ENCODE results near the gene DNAJC1. TPM values are rescaled to one million over a fixed set of nuclear protein-coding genes. Genes with fewer than 3 reads are reported as not detected.
"Not testable (repeated sequence)": the region's sequence is repeated elsewhere in the genome, so short reads cannot be mapped to it uniquely, and the experiment has no call there.

DNAJC1 gene
- total RNA-seq, 2 donors from 2014 or later: 16.1 to 20.8 TPM

- ATAC-seq; intact Hi-C loops (cut with DNase I); DNase-seq: not testable (repeated sequence)
Observed at GRCh38 chr10:21818416-21818815, 185.1 kb downstream of the DNAJC1 start.

GRCh38 chr10:21814866-21815265, 188.7 kb downstream of the DNAJC1 start:
- intact Hi-C loops (cut with DNase I): no loop called here
- DNase-seq (no peak), ATAC-seq (no peak)

DNA sequence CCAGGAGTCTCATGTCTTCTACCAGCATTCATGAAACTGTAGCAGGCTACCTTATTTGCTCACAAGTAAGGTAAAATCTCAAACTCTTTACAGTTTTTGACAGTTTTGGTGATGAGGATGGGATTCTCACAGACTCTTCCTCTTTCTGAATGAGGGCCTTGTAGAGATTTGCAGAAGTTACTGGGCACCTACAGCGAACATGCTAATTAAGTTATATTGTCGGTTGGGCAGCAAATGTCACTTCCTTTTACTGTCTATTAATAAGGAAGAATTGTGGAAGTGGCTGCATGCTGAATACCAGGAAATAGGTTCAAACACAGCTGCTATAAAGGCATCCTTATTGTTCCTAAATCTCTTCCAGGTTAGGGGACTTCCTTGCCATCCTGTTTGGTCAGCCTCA, 189.6 kb downstream of the DNAJC1 start:
- ATAC-seq: no peak
- intact Hi-C loops (cut with DNase I): no loop called here

DNA sequence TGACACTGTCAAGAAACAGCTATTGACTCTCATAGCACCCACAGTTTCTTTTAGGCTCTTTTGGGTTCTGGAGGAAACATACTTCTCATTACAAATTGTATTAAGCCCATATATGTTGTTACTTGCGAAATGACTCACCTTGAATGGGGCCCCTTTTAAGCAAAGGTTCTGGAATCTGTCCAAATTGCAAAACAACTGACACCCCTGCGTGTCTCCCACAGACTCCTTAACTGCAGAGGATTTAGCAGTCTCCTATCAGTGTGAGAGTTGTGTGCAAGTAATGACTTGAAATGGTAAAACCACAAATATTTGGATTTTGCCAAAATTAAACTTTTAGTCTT, 192.3 kb downstream of the DNAJC1 start:
- ATAC-seq: no peak
- no peak for DNase-seq
- intact Hi-C loops (cut with DNase I): no loop called here

More for the DNA sequence above, 189.6 kb downstream of the DNAJC1 start:
- no peak for DNase-seq

DNA sequence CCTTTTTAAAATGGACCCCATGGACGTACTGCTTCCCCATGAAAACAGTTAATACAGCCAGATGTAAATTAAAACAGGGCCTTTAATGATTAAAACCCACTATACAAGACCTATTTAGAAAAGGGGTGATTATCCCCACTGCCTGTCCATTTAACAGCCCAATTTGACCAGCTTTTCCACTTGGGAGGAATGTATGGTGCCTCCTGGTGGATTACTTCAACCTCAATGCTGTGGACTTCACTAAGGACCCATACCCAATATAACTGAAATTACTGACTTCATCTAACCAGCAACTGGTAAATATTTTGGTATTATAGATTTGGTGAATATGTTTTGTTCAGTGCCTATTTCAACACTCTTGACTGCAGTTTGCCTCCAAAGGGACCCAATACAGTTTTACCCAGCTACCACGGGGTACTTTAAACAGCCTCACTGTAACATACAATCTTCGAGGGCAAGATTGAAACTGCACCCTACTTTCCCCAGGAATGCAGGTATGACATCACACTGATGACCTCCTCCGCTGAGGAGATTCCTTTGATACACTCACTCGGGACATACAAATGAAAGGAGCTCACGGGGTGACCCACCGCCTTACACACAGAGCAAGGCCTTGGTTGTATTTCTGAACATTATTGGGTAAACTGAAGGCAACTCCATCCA, 192.8 kb downstream of the DNAJC1 start:
- ATAC-seq (no peak), DNase-seq (no peak)
- intact Hi-C loops (cut with DNase I): no loop called here

- ATAC-seq (no peak), DNase-seq (no peak)
- intact Hi-C loops (cut with DNase I): no loop called here
Observed at GRCh38 chr10:21808550-21808949, 195.0 kb downstream of the DNAJC1 start.

DNA sequence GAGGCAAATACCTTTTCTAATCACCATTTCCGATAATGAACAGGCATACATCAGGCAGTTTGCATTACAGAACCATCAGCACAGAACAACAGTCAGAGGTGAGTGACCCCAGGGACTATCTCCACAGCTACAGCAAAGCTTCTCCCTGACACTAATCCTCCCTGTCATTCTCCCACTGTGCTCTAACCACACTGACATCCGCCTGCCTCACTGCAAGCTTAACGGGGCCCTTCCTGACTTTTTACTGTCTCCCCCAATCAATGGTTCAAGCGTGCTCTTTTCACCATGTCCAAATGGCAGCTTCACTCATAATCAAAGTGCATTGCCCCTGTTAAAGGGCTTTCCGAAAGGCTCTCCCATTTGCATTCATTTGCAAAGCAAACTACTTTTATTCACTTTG, 196.3 kb downstream of the DNAJC1 start:
- intact Hi-C loops (cut with DNase I): no loop called here
- ATAC-seq (no peak), DNase-seq (no peak)

DNA sequence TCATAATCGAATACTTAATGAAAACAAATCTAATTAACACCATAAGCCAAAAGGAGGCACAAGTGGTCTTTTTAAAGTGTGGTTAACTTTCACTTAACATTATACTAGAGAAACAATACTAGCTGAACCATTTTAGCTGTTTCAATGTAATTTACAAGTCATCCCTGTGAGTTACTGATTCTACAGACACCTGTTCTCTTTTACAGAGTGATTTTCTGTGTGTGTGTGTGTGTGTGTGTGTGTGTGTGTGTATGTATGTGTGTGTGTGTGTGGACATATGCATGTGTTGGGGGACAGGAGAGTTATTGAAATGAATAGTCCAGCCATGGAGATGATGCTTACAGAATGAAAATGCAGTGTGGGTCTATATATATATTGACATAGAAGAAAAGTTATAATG, 200.2 kb downstream of the DNAJC1 start:
- DNase-seq: no peak
- intact Hi-C loops (cut with DNase I): no loop called here
- ATAC-seq: no peak

DNA sequence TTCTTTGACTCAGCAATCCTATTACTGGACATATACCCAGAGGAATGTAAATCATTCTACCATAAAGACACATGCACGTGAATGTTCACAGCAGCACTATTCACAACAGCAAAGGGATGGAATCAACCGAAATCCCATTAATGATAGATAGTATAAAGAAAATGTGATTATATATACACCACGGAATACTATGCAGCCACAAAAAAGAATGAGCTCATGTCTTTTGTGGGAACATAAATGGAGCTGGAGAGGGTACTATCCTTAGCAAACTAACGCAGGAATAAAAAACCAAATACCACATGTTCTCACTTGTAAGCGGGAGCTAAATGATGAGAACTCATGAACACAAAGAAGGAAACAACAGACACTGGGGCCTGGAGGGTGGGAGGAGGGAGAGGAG, 201.9 kb downstream of the DNAJC1 start:
- intact Hi-C loops (cut with DNase I): no loop called here
- ATAC-seq (no peak), DNase-seq (no peak)

GRCh38 chr10:21797984-21798765, 205.4 kb downstream of the DNAJC1 start:
- intact Hi-C loops (cut with DNase I): no loop called here
- DNase-seq (no peak), ATAC-seq (no peak)

DNA sequence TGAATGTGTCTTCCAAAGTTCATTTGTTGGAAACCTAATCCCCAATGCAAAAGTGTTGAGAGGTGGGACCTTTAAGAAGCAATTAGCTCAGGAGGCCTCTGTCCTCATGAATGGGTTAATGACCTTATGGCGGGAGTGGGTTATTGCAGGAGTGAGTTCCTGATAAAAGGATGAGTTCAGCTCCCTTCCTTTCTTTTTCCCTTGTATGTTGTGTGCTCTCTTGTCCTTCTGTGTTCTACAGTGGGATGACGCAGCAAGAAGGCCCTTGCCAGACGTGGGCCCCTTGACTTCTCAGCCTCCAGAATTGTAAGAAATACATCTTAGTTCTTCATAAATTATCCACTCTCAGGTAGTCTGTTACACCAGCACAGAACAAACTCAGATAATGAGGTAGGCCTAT, 206.0 kb downstream of the DNAJC1 start:
- ATAC-seq (no peak), DNase-seq (no peak)
- intact Hi-C loops (cut with DNase I): no loop called here

DNA sequence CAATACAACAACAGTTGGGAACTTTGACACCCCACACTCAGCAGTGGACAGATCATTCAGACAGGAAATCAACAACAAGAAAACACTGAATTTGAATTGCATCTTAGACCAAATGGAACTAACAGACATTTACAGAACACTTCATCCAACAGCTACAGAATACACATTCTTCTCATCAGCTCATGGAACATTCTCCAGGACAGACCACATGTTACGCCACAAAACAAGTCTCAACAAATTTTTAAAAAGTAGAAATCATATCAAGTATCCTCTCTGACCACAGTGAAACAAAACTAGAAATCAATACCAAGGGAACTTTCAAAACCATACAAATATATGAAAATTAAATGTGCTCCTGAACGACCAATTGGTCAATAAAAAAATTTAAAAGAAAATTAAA, 212.3 kb downstream of the DNAJC1 start:
- intact Hi-C loops (cut with DNase I): no loop called here
- no peak for DNase-seq
- ATAC-seq: no peak

DNA sequence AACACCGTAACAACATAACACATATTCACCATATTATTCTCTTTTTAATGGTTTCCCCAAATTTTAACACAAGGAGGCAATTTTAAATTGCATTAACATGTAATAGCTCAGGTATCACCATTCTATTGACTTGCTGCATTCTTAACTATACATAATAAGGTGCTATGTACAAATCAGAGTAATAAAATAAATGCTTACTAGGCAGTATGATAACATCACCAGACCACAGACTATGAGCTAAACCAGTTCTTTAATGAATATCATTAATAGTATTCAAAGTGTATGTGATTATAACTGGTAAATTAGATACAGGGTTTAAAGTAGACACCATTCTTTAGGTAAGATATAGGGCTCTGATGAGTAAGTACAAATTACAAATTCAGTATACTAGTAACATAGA, 226.6 kb downstream of the DNAJC1 start:
- DNase-seq (no peak), ATAC-seq (no peak)
- intact Hi-C loops (cut with DNase I): no loop called here

GRCh38 chr10:21771219-21771618, 232.3 kb downstream of the DNAJC1 start:
- intact Hi-C loops (cut with DNase I): no loop called here
- DNase-seq: no peak
- ATAC-seq: no peak

GRCh38 chr10:21769041-21769440, 234.5 kb downstream of the DNAJC1 start:
- intact Hi-C loops (cut with DNase I): no loop called here
- ATAC-seq (no peak), DNase-seq (no peak)

GRCh38 chr10:21764466-21765189, 238.9 kb downstream of the DNAJC1 start:
- intact Hi-C loops (cut with DNase I): no loop called here
- ATAC-seq (no peak), DNase-seq (no peak)

GRCh38 chr10:21760332-21760731, 243.2 kb downstream of the DNAJC1 start:
- DNase-seq (no peak), ATAC-seq (no peak)
- intact Hi-C loops (cut with DNase I): no loop called here

GRCh38 chr10:21759232-21759631, 244.3 kb downstream of the DNAJC1 start:
- no peak for DNase-seq
- intact Hi-C loops (cut with DNase I): no loop called here
- ATAC-seq: no peak

GRCh38 chr10:21758696-21759095, 244.8 kb downstream of the DNAJC1 start:
- intact Hi-C loops (cut with DNase I): no loop called here
- DNase-seq (no peak), ATAC-seq (no peak)

DNA sequence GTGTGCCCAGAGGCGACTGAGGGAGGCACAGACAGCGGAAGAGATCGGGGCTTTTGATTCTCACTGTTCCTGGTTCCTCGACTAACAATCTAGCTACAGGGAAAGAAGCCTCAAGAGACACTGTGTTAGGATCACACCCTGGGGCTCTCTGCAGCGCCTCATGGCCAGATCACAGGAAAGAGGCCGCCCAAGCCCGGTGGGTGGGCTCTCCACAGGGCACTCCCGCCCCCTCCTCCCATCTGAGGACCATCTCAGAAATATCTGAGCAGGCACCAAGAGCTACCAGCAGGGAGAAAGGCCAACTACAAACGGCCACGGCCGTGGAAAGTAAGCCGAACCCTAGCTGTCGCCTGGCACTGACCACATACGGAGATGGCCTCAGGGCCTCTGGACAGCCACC, 245.3 kb downstream of the DNAJC1 start:
- ATAC-seq: no peak
- DNase-seq: no peak
- intact Hi-C loops (cut with DNase I): no loop called here
